SK-N-SH treated with all-trans-retinoic acid at 6 μM for 48 hours (cell line): ENCODE results near the gene DIPK1B.

Experiments
- ATAC-seq: fragments of 200-7000 bp; cut with Tn5 transposase; 3 replicates; pipeline ENCODE4 v1.9.1; 2020; ENCODE audit warnings: mild to moderate bottlenecking, moderate library complexity
- ARNTL ChIP-seq: fragments of 450-650 bp; formaldehyde crosslinking; IDR thresholded peaks from 2 replicates; pipeline ENCODE4 v1.5.0; 2020; ENCODE audit warnings: low read depth, mild to moderate bottlenecking, moderate library complexity, borderline replicate concordance
- BACH2 ChIP-seq: fragments of 250-450 bp; sonication (Bioruptor Pico); IDR thresholded peaks from 2 replicates; pipeline ENCODE4 v1.9.0; 2021; ENCODE audit warnings: mild to moderate bottlenecking, borderline replicate concordance
- CSDC2 ChIP-seq: fragments of 250-450 bp; sonication (Bioruptor Pico); IDR thresholded peaks from 2 replicates; pipeline ENCODE4 v1.5.0; 2020; ENCODE audit warnings: mild to moderate bottlenecking, moderate library complexity
- CSRNP3 ChIP-seq: fragments of 250-450 bp; sonication (Bioruptor Pico); IDR thresholded peaks from 2 replicates; pipeline ENCODE4 v1.5.1; 2021; ENCODE audit warnings: mild to moderate bottlenecking, moderate library complexity
- GLIS3 ChIP-seq: fragments of 250-450 bp; sonication (Bioruptor Pico); IDR thresholded peaks from 2 replicates; pipeline ENCODE4 v1.5.0; 2020; ENCODE audit warnings: mild to moderate bottlenecking, moderate library complexity
- ISL1 ChIP-seq: fragments of 250-450 bp; sonication (Bioruptor Pico); IDR thresholded peaks from 2 replicates; pipeline ENCODE4 v2.1.2; 2022; ENCODE audit warnings: mild to moderate bottlenecking, moderate library complexity
- OSR1 ChIP-seq: fragments of 250-450 bp; sonication (Bioruptor Pico); IDR thresholded peaks from 2 replicates; pipeline ENCODE4 v1.8.0; 2022; ENCODE audit warnings: moderate library complexity, mild to moderate bottlenecking, inconsistent platforms
- PATZ1 ChIP-seq: fragments of 250-450 bp; sonication (Bioruptor Pico); IDR thresholded peaks from 2 replicates; pipeline ENCODE4 v1.8.0; 2020; ENCODE audit warnings: mild to moderate bottlenecking, moderate library complexity, borderline replicate concordance
- POU6F1 ChIP-seq: fragments of 250-450 bp; sonication (Bioruptor Pico); IDR thresholded peaks from 2 replicates; pipeline ENCODE4 v1.8.0; 2021; ENCODE audit warnings: low read depth, mild to moderate bottlenecking, moderate library complexity, borderline replicate concordance
- PPARA ChIP-seq: fragments of 250-450 bp; sonication (Bioruptor Pico); IDR thresholded peaks from 2 replicates; pipeline ENCODE4 v1.5.0; 2020; ENCODE audit warnings: mild to moderate bottlenecking, borderline replicate concordance
- SNAI2 ChIP-seq: fragments of 250-450 bp; sonication (Bioruptor Pico); IDR thresholded peaks from 2 replicates; pipeline ENCODE4 v1.5.0; 2020; ENCODE audit warnings: mild to moderate bottlenecking, moderate library complexity
- TCF4 ChIP-seq: fragments of 250-450 bp; sonication (Bioruptor Pico); IDR thresholded peaks from 2 replicates; pipeline ENCODE4 v1.8.0; 2021; ENCODE audit warnings: mild to moderate bottlenecking, moderate library complexity, borderline replicate concordance
- ZFP3 ChIP-seq: fragments of 250-450 bp; sonication (Bioruptor Pico); IDR thresholded peaks from 2 replicates; pipeline ENCODE4 v1.5.0; 2020; ENCODE audit warnings: mild to moderate bottlenecking, moderate library complexity
- ZFP30 ChIP-seq: fragments of 450-650 bp; formaldehyde crosslinking; IDR thresholded peaks from 2 replicates; pipeline ENCODE4 v1.5.0; 2022; ENCODE audit warnings: mild to moderate bottlenecking, moderate library complexity
- ZNF70 ChIP-seq: fragments of 450-650 bp; formaldehyde crosslinking; IDR thresholded peaks from 2 replicates; pipeline ENCODE4 v1.5.0; 2020; ENCODE audit warnings: mild to moderate bottlenecking, moderate library complexity
- ZNF8 ChIP-seq: fragments of 450-650 bp; formaldehyde crosslinking; IDR thresholded peaks from 2 replicates; pipeline ENCODE4 v1.5.0; 2020; ENCODE audit warnings: mild to moderate bottlenecking, moderate library complexity
- TF ChIP-seq, protein P1 (sequence below): fragments of 250-450 bp; sonication (Bioruptor Pico); IDR thresholded peaks from 2 replicates; pipeline ENCODE4 v1.5.0; 2020; ENCODE audit warnings: mild to moderate bottlenecking, moderate library complexity
- TF ChIP-seq, protein P2 (sequence below): fragments of 250-450 bp; sonication (Bioruptor Pico); IDR thresholded peaks from 2 replicates; pipeline ENCODE4 v1.5.1; 2020; ENCODE audit warnings: low read depth, mild to moderate bottlenecking, moderate library complexity

The DIPK1B gene

GRCh38 chr9:136683755-136684154 lies 28.6 kb upstream of the DIPK1B start:
- no peak for ATAC-seq
- no peak for TF ChIP-seq PATZ1 (CRISPR knock-in tag)
- TF ChIP-seq SNAI2 (CRISPR knock-in tag), result no peak
- TF ChIP-seq OSR1 (CRISPR knock-in tag), result no peak
- no peak for TF ChIP-seq PPARA (CRISPR knock-in tag)
- TF ChIP-seq ZNF70 (CRISPR knock-in tag), result no peak
- TF ChIP-seq, protein P1, sequence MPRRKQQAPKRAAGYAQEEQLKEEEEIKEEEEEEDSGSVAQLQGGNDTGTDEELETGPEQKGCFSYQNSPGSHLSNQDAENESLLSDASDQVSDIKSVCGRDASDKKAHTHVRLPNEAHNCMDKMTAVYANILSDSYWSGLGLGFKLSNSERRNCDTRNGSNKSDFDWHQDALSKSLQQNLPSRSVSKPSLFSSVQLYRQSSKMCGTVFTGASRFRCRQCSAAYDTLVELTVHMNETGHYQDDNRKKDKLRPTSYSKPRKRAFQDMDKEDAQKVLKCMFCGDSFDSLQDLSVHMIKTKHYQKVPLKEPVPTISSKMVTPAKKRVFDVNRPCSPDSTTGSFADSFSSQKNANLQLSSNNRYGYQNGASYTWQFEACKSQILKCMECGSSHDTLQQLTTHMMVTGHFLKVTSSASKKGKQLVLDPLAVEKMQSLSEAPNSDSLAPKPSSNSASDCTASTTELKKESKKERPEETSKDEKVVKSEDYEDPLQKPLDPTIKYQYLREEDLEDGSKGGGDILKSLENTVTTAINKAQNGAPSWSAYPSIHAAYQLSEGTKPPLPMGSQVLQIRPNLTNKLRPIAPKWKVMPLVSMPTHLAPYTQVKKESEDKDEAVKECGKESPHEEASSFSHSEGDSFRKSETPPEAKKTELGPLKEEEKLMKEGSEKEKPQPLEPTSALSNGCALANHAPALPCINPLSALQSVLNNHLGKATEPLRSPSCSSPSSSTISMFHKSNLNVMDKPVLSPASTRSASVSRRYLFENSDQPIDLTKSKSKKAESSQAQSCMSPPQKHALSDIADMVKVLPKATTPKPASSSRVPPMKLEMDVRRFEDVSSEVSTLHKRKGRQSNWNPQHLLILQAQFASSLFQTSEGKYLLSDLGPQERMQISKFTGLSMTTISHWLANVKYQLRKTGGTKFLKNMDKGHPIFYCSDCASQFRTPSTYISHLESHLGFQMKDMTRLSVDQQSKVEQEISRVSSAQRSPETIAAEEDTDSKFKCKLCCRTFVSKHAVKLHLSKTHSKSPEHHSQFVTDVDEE (CRISPR knock-in tag), result no peak
- no peak for TF ChIP-seq GLIS3
- TF ChIP-seq ISL1 (CRISPR knock-in tag), result no peak
- no peak for TF ChIP-seq CSRNP3 (CRISPR knock-in tag)
- TF ChIP-seq, protein P2, sequence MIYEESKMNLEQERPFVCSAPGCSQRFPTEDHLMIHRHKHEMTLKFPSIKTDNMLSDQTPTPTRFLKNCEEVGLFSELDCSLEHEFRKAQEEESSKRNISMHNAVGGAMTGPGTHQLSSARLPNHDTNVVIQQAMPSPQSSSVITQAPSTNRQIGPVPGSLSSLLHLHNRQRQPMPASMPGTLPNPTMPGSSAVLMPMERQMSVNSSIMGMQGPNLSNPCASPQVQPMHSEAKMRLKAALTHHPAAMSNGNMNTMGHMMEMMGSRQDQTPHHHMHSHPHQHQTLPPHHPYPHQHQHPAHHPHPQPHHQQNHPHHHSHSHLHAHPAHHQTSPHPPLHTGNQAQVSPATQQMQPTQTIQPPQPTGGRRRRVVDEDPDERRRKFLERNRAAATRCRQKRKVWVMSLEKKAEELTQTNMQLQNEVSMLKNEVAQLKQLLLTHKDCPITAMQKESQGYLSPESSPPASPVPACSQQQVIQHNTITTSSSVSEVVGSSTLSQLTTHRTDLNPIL (CRISPR knock-in tag), result no peak
- TF ChIP-seq ZFP30 (CRISPR knock-in tag), result no peak
- no peak for TF ChIP-seq ARNTL (CRISPR knock-in tag)
- no peak for TF ChIP-seq CSDC2 (CRISPR knock-in tag)
- no peak for TF ChIP-seq ZNF8 (CRISPR knock-in tag)
- no peak for TF ChIP-seq POU6F1 (CRISPR knock-in tag)

- TF ChIP-seq TCF4 (CRISPR knock-in tag), result no peak
- no peak for TF ChIP-seq ZFP30 (CRISPR knock-in tag)
- no peak for TF ChIP-seq BACH2 (CRISPR knock-in tag)
- TF ChIP-seq PPARA (CRISPR knock-in tag), result no peak
- no peak for TF ChIP-seq ZNF70 (CRISPR knock-in tag)
- no peak for TF ChIP-seq ZFP3 (CRISPR knock-in tag)
- TF ChIP-seq ARNTL (CRISPR knock-in tag), result no peak
- TF ChIP-seq, protein P1 (CRISPR knock-in tag), result no peak
- no peak for ATAC-seq
These were observed 28.0 kb upstream of the DIPK1B start for GRCh38 chr9:136684339-136684738.
